Endothelial cell of umbilical vein (primary cell): ENCODE results near the gene NTN1.

Source experiments
- EZH2 ChIP-seq: IDR thresholded peaks from 2 replicates; pipeline ENCODE4 v1.6.1; 2012; ENCODE audit warnings: borderline replicate concordance, low read depth, mild to moderate bottlenecking, moderate library complexity, low read length, inconsistent platforms; ENCODE audit not compliant: severe bottlenecking
- FOS ChIP-seq: IDR thresholded peaks from 2 replicates; pipeline ENCODE4 v1.6.1; 2011; ENCODE audit warnings: mild to moderate bottlenecking, low read length, moderate library complexity, borderline replicate concordance; ENCODE audit not compliant: insufficient read depth
- MYC ChIP-seq: IDR thresholded peaks from one replicate; pipeline ENCODE4 v1.6.1; 2011; ENCODE audit warnings: mild to moderate bottlenecking, low read depth, low read length
- POLR2A ChIP-seq: IDR thresholded peaks from 2 replicates; pipeline ENCODE4 v1.6.1; 2012; ENCODE audit warnings: low read depth, mild to moderate bottlenecking, control low read depth, low read length
- POLR2AphosphoS5 ChIP-seq: IDR thresholded peaks from 2 replicates; pipeline ENCODE4 v1.6.1; 2012; ENCODE audit warnings: low read depth, mild to moderate bottlenecking, control low read depth, low read length, moderate library complexity; ENCODE audit not compliant: insufficient read depth
- TF ChIP-seq, protein P1 (sequence below), 2 donors: IDR thresholded peaks; 1 replicate in 1 of 2; 2 replicates in 1 of 2; pipeline ENCODE4 v1.5.1; 2011; ENCODE audit warnings: low read length in 2 of 2, mild to moderate bottlenecking in 2 of 2, moderate library complexity in 2 of 2, control low read depth in 1 of 2, inconsistent platforms in 1 of 2, low read depth in 1 of 2; ENCODE audit not compliant: insufficient read depth in 1 of 2; ENCODE audit errors: extremely low read depth in 1 of 2

DNA sequence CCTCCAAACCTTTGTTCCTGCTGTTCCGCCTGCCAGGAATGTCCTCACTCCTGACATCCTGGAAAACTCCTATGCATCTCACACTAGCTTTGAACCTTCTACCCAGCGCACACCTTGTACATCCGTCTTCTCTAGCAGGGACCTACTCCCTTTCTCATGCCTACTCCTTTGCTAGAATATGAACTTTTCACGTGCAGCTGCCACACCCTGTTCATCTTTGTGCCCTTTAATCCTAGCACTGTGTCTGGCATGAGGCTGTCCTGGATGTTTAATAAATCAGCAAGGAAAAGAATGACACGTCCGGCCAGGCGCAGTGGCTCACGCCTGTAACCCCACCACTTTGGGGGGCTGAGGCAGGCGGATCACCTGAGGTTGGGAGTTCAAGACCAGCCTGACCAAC lies 111.0 kb downstream of the NTN1 start:
- TF ChIP-seq, protein P1, sequence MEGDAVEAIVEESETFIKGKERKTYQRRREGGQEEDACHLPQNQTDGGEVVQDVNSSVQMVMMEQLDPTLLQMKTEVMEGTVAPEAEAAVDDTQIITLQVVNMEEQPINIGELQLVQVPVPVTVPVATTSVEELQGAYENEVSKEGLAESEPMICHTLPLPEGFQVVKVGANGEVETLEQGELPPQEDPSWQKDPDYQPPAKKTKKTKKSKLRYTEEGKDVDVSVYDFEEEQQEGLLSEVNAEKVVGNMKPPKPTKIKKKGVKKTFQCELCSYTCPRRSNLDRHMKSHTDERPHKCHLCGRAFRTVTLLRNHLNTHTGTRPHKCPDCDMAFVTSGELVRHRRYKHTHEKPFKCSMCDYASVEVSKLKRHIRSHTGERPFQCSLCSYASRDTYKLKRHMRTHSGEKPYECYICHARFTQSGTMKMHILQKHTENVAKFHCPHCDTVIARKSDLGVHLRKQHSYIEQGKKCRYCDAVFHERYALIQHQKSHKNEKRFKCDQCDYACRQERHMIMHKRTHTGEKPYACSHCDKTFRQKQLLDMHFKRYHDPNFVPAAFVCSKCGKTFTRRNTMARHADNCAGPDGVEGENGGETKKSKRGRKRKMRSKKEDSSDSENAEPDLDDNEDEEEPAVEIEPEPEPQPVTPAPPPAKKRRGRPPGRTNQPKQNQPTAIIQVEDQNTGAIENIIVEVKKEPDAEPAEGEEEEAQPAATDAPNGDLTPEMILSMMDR (IDR thresholded peaks at IDR 0.05; ENCODE audit: extremely low read depth in 1 of 2, insufficient read depth in 1 of 2, low read depth in 1 of 2, low read length in 2 of 2), result no peak
- no peak for TF ChIP-seq POLR2A
- no peak for TF ChIP-seq POLR2AphosphoS5
- no peak for TF ChIP-seq EZH2
- no peak for TF ChIP-seq MYC
- no peak for TF ChIP-seq FOS
